ENCODE results near the gene FKBP2.

FKBP2 gene

DNA sequence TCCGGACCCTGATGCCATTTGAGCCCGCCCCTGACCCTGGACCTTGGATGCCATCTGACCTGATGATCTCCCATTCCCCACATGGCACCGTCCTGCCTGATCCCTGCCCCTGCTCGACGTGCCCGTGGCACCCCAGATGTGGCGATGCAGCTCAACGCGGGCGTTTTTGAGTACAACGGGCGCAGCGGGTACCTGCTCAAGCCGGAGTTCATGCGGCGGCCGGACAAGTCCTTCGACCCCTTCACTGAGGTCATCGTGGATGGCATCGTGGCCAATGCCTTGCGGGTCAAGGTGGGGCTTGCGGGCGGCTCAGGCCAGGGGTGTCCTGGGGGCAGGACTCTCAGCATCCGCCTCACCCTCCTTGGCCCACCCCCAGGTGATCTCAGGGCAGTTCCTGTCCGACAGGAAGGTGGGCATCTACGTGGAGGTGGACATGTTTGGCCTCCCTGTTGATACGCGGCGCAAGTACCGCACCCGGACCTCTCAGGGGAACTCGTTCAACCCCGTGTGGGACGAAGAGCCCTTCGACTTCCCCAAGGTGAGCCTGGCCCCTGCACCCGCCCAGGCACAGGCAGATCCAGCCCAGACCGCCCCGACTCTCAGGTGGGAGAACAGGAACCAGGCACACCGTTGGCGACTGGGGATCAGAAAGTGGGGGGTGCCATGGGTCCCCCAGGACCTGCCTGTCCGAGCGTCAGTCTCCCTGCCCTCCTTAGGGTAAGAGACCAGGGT is 21.5 kb downstream of the FKBP2 start:
- H3K4me3 ChIP-seq (replicated peaks; ENCODE audit: insufficient read depth, low read length) = no peak overlapping the region
- DNase-seq (ENCODE audit: low read depth in 1 of 2, low spot score in 1 of 2) = no peak
- H3K27ac ChIP-seq (replicated peaks) = no peak overlapping the region
- H3K27me3 ChIP-seq (ENCODE audit: insufficient read depth, poor library complexity, severe bottlenecking) = no peaks in the 10 kb centered on the region
- TF ChIP-seq, protein P1, sequence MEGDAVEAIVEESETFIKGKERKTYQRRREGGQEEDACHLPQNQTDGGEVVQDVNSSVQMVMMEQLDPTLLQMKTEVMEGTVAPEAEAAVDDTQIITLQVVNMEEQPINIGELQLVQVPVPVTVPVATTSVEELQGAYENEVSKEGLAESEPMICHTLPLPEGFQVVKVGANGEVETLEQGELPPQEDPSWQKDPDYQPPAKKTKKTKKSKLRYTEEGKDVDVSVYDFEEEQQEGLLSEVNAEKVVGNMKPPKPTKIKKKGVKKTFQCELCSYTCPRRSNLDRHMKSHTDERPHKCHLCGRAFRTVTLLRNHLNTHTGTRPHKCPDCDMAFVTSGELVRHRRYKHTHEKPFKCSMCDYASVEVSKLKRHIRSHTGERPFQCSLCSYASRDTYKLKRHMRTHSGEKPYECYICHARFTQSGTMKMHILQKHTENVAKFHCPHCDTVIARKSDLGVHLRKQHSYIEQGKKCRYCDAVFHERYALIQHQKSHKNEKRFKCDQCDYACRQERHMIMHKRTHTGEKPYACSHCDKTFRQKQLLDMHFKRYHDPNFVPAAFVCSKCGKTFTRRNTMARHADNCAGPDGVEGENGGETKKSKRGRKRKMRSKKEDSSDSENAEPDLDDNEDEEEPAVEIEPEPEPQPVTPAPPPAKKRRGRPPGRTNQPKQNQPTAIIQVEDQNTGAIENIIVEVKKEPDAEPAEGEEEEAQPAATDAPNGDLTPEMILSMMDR (IDR thresholded peaks at IDR 0.05; ENCODE audit: insufficient read depth, low read length) = no peak
- no peak for TF ChIP-seq GABPA (IDR thresholded peaks at IDR 0.05; ENCODE audit: low read depth)
- TF ChIP-seq SPI1 (IDR thresholded peaks at IDR 0.05; ENCODE audit: borderline replicate concordance, low read depth) = no peak
- TF ChIP-seq POLR2AphosphoS5 (IDR thresholded peaks at IDR 0.05; ENCODE audit: low read depth) = no peak
- TF ChIP-seq, protein P2, sequence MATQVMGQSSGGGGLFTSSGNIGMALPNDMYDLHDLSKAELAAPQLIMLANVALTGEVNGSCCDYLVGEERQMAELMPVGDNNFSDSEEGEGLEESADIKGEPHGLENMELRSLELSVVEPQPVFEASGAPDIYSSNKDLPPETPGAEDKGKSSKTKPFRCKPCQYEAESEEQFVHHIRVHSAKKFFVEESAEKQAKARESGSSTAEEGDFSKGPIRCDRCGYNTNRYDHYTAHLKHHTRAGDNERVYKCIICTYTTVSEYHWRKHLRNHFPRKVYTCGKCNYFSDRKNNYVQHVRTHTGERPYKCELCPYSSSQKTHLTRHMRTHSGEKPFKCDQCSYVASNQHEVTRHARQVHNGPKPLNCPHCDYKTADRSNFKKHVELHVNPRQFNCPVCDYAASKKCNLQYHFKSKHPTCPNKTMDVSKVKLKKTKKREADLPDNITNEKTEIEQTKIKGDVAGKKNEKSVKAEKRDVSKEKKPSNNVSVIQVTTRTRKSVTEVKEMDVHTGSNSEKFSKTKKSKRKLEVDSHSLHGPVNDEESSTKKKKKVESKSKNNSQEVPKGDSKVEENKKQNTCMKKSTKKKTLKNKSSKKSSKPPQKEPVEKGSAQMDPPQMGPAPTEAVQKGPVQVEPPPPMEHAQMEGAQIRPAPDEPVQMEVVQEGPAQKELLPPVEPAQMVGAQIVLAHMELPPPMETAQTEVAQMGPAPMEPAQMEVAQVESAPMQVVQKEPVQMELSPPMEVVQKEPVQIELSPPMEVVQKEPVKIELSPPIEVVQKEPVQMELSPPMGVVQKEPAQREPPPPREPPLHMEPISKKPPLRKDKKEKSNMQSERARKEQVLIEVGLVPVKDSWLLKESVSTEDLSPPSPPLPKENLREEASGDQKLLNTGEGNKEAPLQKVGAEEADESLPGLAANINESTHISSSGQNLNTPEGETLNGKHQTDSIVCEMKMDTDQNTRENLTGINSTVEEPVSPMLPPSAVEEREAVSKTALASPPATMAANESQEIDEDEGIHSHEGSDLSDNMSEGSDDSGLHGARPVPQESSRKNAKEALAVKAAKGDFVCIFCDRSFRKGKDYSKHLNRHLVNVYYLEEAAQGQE (IDR thresholded peaks at IDR 0.05; ENCODE audit: insufficient replicate concordance, low read depth) = no peak

DNA sequence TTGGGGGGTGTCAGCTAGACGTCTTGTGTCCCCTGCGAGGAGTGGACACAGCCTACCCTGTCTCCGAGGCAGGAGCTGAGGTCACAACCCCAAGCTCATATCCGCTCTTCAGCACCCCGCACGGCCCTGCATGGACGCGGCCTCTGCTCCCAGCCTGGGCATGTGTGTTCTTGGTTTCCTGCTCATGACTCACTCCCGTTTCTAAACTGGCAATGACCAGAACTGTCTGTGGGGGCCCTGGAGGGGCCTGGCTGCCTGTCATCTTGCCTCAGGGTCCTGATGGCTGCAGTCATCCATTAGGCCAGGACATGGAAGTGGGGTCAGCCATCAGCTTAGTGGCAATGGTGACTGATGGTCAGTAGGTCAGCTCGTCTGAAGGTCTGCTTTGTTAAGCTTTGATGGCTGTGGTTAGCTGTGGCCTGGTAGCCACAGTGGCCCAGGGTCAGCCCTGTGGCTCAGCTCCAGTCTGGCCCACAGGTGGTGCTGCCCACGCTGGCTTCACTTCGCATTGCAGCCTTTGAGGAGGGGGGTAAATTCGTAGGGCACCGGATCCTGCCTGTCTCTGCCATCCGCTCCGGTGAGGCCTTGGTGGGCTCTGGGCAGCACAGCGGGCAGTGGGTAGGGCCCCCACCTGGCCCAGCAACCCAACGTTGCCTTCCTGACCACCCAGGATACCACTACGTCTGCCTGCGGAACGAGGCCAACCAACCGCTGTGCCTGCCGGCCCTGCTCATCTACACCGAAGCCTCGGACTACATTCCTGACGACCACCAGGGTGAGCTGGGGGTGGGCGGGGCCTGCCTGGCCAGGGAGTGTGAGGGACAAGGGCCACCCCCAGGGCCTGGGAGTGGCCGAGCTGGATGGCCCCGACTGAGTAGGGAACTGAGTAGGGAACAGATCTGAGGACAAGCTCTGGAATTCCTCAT is 22.4 kb downstream of the FKBP2 start:
- Histone ChIP-seq H3K27me3 (ENCODE audit: insufficient read depth, poor library complexity, severe bottlenecking) (no peaks in the 10 kb centered on the region), H3K4me3 (replicated peaks; ENCODE audit: insufficient read depth, low read length) (no peak overlapping the region), H3K27ac (replicated peaks) (no peak overlapping the region)
- TF ChIP-seq, protein P1 (IDR thresholded peaks at IDR 0.05; ENCODE audit: insufficient read depth, low read length) = no peak
- TF ChIP-seq SPI1 (IDR thresholded peaks at IDR 0.05; ENCODE audit: borderline replicate concordance, low read depth) = no peak
- TF ChIP-seq GABPA (IDR thresholded peaks at IDR 0.05; ENCODE audit: low read depth) = no peak
- TF ChIP-seq, protein P2 (IDR thresholded peaks at IDR 0.05; ENCODE audit: insufficient replicate concordance, low read depth) = no peak
- no peak for TF ChIP-seq POLR2AphosphoS5 (IDR thresholded peaks at IDR 0.05; ENCODE audit: low read depth)
- no peak for DNase-seq (ENCODE audit: low read depth in 1 of 2, low spot score in 1 of 2)

DNA sequence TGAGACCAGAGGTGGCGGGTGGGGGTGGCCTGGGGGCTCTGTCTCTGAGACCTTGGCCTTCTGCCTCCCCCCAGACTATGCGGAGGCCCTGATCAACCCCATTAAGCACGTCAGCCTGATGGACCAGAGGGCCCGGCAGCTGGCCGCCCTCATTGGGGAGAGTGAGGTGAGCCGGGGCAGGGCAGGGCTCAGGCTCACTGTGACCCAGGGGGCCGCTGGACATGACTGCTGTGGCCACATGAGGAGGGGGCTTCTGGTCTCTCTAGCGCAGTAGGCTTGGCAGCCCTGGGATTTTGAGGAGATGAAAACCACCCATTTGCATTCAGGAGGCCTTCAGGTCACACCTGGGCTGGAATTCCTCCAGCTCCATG is 23.0 kb downstream of the FKBP2 start:
- TF ChIP-seq, protein P1 (IDR thresholded peaks at IDR 0.05; ENCODE audit: insufficient read depth, low read length) = no peak
- TF ChIP-seq SPI1 (IDR thresholded peaks at IDR 0.05; ENCODE audit: borderline replicate concordance, low read depth) = no peak
- no peak for TF ChIP-seq GABPA (IDR thresholded peaks at IDR 0.05; ENCODE audit: low read depth)
- DNase-seq (ENCODE audit: low read depth in 1 of 2, low spot score in 1 of 2) = no peak
- no peaks in the 10 kb centered on the region for H3K27me3 ChIP-seq (ENCODE audit: insufficient read depth, poor library complexity, severe bottlenecking)
- no peak overlapping the region for H3K27ac ChIP-seq (replicated peaks)
- H3K4me3 ChIP-seq (replicated peaks; ENCODE audit: insufficient read depth, low read length) = no peak overlapping the region
